NCI-H2171 (cell line): Measurements from ENCODE around the gene DERL3.

ENCODE experiments used
- DNase-seq: peaks from one replicate; lab custom pipeline; 2025; lab: John Stamatoyannopoulos, UW

The DERL3 gene

DNA sequence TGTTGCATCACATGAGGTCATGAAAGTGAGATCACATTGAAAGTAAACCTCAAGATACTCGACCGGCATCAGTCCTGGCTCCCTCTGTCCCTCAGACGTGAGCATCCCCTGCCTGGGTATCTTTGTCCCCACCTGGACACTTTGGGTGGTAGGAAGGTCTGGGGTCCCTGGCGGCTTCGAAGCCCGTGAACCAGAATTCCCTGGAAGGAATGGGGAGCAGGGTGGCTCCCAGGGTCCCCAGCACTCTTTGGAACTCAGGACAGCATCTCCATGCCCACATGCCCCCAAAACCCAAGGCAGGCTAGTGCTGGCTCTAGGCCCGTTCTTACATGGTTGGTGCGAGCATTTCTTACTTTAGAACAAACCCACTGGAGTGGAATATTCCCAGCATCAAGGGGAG is 7.5 kb downstream of the DERL3 start:
- DNase-seq: no peak

DNA sequence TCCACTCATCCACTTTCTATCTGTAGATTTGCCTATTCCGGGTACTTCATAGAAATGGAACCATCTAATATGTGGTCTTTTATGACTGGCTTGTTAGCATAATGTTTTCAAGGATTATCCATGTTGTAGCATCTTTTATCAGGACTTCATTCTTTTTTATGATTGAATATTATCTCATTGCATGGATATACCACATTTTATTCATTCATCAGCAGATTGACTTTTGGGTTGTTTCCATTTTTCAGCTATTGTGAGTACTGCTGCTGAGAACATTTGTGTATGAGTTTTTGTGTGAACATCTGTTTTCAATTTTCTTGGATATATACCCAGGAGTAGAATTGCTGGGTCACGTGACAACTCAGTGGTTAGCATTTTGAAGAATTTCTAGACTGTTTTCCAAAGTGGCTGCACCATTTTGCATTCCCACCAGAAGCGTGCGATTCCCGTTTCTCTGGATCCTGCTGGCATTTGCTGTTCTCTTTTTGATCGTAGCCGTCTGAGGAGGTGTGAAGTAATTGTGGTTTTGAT is 8.9 kb downstream of the DERL3 start:
- DNase-seq: no peak

DNA sequence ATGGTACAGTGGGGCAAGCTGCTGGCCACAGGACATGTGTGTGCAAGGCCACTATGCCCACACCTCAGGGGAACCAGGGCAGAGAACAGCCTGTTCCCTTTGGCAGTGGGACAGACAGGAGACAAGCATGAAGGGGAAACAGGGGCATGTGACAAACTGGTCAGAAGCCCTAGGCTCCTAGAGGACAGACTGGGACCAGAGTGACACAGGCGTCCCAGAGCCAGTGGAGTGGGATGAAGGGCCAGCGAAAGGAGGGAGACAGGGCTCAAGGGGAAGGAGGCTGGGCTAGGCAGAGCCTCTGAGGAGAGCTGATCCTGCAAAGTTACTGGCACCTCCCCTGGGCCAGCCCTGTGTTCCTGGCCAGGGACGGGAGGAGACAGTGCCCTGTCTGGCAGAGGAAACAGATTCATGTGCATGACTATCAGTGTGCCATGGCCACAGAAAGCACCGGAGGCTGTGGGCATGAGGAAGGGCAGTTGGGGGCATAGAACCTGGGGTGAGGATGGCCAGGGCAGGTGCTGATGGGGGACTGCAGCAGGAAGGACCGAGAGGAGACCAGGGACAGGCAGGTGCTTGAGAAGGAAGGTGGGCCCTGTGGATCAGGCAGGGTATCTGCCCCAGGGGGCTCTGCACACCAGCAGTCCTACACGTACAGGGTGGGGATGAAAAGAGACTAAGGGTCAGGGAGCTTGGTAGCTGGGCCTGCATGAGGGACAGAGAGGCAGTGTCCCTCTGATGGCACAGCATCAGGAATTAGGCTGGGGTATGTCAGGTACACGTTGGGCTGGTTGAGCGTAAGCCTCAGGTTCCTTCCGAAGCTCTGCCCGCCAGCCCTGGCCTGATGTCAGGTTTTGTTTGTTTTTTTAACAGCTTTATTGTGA is 9.8 kb downstream of the DERL3 start:
- no peak for DNase-seq

DNA sequence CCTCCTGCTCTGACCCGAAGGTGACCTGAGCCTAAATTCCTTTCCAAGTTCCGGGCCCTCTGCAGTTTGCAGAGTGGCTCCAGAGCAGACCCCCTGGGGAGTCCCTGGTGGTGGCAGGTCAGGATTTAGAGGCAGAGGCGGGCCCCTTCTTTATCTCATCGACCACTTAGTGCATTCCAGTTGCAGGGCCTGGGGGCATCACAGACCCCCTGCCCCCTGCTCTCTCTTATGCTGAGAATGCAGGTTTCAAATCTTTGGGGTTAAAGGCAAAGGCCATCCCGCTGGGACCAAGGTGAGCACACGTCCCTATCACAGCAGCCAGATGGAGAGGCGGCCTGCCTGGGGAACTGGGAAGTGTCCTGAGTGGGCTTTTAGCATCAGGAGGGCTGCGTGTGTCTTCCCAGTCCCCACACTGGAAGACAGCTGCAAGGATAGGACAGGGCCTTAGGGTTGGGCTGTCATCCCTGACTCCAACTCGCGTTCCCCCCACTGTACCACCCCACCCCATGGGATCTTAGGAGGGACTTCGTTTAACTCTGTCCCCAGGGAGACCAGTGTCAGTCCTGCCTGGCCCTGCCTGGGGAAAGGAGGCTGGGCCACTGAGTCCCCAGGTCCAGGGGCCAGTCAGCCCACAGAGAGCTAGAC is 11.3 kb downstream of the DERL3 start:
- no peak for DNase-seq

DNA sequence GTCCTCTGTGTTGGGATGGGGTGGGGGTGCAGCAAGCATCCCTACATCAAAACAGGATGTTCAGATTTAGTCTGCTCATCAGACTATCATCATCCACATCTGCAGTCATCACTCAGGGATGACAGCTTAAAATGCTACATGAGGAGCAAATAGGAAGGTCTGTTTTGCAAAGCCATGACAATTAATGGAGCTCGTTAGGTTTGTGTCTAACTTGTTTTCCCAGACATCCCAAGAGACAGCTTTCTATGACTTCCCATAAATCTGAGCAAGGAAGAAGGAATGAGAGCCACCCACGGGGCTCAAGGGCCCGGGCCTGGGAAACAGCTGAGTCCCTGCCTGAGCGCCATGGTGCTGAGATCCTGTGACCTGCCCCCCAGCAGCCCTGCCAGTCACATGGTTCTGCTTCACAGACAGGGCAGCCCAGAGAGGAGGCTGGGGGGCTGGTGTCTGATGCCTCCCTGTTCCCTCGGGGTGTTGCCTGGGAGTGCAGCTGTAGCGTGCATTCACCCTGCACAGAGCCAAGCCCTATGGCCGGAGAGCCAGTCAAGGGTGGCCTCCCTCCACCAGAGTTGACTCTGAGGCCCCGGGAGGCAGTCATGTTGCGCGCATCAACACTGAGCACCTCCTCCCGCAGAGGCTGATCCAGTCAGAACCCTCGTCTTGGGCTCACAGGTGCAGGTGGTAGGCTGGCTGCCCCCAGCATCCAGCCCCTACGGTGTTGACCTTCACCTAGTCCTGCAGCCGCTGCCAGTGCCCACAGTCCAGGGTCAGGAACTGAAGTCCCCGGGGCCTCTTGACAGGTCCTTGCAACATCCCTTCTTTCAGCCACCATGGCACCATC is 12.1 kb downstream of the DERL3 start:
- DNase-seq: no peak

DNA sequence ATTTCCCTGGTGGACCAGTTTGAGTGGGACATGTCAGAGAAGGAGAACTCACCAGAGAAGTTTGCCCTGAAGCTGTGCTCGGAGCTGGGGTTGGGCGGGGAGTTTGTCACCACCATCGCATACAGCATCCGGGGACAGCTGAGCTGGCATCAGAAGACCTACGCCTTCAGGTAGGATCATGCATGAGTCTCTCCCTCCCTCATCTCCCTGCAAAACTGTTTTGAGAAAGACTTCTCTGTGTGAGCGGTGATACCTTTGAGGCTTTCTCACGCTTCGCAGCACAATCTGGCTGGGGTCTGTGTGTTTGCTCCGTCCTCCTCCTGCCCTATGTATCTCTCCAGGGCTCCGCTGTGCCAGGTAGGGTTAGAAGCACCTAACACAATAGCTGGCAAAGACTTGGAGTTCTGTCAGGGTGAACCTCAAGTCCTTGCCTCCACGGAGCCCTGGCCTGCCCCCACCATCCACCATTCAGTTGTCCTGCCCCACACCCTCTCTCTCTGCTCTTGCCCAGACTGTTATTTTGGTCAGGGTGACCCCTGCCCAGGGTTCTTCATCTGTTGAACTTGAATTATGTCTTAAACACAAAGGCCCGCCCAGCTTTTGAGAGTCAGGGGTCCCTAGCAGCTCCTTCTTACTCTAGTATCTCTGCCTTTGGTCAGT is 13.4 kb downstream of the DERL3 start:
- no peak for DNase-seq

DNA sequence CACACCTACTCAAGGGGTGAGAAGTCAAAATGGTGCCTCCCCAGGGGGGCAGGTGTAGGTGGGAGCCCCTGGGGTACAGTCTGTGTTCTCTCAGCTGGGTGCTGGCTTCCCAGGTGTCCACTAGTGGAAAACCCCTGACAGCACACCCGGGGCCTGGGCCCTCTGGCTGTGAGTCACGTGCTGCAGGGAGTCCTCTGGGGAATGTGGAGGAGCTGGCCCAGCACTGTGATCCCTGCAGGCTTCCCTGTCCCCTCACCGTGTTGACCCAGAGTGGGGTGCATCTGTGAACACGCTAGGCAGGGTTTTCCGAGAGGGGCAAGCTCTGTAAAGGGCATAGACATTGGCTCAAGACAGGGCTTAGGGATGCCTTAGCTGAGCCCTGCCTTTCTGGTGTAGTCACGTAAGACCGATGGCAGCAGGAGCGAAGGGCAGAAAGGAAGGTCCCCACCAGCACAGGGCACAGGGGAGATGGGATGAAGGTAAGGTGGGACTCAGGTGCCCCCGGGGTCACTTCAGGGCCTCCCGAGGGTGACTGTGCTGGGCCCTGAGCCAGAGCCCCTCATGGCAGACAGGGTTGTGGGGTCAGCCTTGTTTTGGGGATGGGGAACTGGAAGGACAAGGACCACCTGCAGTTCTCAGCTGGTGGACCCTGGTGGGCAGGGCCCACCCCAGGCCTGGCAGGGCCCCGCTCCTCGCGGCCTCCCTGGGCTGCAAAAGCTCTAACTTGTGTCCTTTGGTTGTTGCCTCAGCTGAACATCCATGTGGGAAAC is 14.1 kb downstream of the DERL3 start:
- no peak for DNase-seq

DNA sequence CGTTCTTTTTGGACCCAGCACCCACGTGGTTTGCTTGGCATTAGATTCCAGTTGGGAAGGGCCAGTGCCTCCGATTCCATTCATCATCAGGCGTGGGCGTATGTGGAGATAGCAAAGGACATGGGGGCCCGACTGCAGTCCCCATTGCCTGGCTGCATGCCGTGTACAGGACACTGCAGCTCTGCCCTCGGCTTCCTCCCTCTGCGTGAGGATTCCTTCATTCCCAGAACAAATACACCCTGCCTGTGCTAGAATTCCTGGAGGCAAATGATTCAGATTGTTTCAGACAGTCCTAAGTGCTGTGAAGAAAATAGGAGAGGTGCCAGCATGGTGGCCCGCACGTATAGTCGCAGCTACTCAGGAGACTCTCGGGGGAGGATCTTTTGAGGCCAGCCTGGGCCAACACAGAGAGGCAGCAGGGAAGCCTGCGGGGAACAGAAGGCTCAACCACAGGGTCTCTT is 15.4 kb downstream of the DERL3 start:
- no peak for DNase-seq

DNA sequence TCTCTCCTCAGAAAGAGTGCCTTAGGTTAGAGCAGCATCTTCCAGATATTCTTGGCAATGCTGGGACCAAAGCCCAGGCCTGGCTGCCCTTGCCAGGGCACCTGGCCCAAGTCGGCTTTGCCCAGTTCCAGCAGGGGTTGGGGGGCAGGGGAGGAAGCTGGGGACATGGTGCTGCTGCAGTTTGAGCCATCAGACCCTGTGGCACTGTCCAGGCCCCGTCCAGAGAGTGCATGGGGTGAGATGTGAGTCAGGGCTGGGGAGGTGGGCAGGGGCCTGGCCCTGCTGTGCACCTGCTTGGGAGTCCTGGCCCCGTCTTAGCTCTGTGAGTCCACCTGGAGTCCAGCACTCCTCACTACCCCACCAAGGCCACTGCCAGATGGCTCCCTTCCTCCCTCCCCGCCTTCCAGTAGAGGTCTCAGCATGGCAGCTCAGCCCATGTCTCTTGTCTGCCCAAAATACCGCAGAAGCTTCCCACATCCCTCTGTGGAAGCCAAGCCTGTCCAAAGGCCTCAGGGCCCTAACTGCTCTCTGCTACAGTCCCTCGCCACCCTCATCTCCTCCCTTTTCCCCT is 16.6 kb downstream of the DERL3 start:
- no peak for DNase-seq

DNA sequence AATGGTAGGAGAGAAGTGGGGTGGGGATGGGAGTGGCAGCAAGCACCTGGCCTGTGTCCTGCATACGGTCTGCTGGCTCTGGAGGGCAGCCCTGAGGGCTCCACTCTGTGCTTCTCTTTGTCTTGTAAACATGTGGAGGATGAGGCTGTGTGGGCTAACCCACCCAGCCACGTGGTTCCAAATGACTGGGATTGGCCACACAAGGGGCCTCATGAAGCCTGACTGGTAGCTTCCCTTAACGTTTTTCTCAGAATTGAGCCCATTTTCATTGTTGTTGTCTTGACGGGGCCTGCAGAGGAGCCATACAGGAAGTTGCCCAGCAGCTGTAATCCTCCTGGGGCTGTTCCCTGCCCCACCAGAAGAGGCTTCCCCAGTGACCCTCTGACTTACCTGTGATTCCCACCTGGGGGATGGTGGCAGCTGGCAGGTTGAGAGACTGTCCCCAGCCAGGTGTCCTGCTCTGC is 18.0 kb downstream of the DERL3 start:
- DNase-seq: no peak

DNA sequence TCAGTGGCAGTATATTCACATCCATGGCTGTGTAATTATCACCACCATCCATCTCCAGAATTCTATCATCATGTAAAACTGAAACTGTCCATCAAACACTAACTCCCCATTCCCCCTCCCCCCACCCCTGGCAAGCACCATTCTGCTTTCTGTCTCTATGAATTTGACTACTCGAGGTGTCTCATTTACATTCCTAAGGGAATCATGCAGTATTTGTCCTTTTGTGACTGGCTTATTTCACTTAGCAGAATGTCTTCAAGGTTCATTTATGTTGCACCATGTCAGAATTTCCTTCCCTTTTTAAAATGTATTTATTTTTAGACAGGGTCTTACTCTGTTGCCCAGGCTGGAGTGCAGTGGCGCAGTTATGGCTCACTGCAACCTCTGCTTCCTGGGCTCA is 20.3 kb downstream of the DERL3 start:
- no peak for DNase-seq

DNA sequence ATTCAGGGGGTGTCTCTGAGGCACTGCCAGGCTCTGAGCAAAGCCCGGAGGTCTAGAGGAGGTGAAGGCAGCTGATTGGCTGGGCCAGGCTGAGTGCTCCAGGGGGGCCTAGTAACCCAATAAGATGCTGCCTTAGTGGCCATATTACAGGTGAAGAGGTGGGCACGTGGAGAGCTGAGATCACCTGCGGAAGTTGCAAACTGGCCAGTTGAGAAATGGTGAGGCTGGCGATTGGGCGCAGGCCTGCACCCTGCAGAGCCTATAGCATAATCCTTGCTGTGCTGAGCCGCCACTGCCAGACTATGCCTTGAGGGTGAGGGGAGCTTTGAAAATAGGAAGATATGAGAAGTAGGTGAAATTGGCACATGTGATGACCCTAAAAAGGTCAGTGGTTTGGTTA is 21.7 kb downstream of the DERL3 start:
- DNase-seq: no peak

DNA sequence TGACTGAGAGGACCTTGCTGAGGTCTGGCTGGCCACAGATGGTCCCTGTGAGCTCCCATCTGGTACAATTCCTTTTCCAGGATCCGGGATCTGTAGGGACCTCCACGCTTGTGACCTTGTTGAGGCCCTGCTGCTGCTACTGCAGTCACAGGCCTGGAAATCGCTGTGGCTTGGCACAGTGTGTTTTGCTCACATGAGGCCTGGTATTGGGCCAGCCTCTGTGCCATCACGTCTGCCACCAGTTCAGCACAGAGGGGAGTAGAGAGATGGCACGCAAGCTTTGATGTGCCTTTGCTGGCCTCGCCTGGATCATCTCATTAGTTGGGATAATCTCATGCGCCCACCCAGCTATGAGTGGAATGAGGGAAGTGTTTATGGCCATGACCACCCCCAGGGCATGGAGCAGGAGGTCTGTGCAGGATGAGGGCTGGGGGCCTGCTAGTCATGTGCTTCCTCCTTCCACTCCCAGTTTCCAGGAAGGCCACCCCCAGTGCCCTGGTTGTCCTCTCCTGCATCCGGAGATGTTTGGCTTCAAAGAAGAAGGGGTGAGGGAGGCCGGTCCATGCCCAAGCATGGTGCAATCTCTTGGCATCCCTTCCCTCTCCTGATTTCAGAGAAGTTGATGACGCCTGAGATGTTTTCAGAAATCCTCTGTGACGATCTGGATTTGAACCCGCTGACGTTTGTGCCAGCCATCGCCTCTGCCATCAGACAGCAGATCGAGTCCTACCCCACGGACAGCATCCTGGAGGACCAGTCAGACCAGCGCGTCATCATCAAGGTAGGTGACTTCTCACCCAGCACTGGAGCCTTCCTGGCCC is 22.4 kb downstream of the DERL3 start:
- DNase-seq: no peak

DNA sequence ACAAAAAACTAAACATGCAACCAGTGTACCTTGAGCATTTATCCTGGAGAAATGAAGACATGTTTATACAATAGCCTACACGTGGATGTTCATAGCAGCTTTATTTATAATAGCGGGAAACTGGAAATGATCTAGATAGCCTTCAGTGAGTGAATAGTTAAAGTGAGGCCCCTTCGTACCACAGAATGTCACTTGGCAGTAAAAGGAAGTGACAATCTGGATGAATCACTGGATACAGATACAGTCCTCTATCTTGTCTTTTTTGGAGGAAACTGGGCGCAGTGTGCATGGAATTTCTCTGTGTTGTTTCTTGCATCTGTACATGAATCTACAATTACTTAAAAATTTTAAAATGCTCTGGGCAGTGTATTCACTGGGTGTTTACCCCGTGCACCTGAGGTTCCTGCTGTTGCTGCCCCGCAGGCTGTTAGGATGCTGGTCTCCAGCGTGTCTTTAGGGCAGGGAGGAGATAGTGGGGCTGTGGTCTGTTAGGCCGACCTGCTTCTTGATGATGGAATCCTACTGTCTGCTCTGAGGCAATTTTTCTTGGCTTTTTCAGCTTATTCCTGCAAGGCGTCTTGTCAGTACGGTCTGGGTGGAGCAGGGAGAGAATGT is 23.2 kb downstream of the DERL3 start:
- DNase-seq: no peak

DNA sequence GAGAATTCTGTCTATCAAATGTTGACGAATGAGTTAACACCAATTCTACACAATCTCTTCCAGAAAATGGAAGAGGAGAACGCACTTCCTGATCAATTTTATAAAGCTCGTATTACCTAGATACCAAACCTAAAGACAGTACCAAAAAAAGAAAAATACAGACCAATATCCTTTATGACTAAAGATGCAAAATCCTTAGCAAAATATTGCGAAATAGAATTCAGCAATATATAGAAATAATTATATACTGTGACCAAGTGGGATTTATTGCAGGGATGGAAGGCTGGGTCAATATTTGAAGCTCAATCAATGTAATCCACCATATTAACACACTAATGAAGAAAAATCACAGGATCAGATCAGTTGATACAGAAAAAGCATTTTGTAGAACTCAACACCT is 26.4 kb downstream of the DERL3 start:
- DNase-seq: no peak

DNA sequence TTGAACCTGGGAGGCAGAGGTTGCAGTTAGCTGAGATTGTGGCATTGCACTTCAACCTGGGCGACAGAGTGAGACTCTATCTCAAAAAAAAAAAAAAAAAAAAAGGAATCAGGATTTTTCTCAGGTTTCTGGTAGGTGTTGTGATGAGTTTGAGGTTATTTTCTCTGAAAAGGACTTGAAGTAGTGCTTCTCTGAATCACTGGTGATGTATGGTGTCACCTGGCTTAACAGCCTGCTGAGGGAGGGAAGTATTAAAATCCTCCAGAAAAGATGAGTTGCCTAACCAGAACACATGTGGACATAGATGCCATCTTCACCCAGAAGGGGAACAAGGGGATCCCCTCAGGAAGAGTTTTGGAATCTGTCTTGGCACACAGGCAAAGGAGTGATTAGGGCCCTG is 32.0 kb downstream of the DERL3 start:
- DNase-seq: no peak

DNA sequence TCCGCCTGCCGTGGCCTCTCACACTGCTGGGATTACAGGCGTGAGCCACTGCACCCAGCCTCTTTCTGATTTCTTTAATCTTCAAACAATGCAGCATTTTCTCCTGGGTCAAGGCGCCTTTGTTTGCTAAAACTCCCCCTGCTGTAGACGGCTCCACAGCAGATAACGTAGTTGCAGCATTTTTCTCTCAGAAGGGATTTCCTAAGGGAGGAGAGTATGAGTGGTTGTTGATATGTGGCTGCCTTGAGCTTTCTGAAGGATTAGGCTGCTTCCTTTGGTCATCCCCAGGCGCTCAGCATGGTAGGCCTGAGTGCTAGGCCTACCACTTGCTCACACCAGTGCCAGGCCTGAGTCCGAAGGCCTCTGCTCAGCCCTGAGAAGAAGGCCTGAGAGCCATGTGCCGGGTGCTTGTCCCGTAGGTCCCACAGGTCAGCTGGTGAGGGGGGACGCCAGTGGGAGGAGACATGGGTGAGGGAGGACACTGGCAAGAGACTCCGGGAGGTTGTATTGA is 34.0 kb downstream of the DERL3 start:
- no peak for DNase-seq

DNA sequence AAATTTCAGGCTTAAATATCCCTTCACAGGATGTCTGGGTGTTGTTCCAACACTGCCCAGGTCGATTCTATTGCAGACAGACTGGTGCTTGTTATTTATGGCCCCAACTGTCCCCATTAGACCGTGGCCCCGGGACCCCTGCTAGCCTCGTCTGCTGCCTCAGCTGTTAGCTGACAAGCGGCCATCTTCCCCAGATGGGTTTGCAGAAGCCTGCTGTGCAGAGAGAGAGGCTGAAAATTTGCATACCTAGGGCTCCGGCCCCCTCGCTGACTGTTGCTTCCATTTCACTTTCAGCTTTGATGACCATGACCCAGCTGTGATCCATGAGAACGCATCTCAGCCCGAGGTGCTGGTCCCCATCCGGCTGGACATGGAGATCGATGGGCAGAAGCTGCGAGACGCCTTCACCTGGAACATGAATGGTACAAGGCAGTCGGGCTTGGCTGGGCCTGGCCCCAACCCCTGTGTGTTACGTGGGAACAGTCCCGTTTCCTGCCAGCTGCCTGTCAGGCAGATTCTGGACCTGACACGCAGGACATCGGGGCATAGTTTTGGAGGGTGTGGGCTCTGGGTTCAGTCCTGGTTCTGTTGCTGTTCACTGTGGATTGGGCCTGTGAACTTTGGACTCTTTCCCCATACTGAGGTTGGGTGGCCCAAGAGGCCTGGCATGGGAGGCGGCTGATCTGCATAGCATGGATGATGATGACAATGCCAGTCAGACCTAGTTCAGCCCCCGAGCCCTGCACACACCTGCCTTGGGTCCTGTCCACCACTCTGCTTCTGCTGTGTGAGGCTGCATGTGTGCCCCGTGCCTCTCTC is 35.6 kb downstream of the DERL3 start:
- DNase-seq: no peak
